ENCODE results near the gene RPS6KL1. TPM values are rescaled to one million over a fixed set of nuclear protein-coding genes. Genes with fewer than 3 reads are reported as not detected.

RPS6KL1 gene
- total RNA-seq, 1 donor from 2014 or later: 23.6 TPM

DNA sequence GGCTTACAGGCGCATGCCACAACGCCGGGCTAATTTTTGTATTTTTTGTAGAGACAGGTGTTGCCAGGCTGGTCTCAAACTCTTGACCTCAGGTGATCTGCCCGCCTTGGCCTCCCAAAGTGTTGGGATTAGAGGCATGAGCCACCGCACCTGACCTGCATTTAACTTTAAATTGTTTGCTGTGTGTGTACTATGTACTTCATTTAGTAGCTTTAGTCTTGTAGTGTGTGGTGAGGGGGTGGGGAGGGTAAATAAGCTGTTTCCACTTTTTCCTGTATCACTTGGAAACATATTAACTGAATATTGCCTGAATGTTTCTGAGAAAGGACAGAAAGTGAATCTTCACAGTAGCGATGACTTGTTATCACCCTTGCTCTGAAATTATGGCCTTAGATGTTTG is 32.8 kb downstream of the RPS6KL1 start:
- DNase-seq (ENCODE audit: low spot score): no peak

DNA sequence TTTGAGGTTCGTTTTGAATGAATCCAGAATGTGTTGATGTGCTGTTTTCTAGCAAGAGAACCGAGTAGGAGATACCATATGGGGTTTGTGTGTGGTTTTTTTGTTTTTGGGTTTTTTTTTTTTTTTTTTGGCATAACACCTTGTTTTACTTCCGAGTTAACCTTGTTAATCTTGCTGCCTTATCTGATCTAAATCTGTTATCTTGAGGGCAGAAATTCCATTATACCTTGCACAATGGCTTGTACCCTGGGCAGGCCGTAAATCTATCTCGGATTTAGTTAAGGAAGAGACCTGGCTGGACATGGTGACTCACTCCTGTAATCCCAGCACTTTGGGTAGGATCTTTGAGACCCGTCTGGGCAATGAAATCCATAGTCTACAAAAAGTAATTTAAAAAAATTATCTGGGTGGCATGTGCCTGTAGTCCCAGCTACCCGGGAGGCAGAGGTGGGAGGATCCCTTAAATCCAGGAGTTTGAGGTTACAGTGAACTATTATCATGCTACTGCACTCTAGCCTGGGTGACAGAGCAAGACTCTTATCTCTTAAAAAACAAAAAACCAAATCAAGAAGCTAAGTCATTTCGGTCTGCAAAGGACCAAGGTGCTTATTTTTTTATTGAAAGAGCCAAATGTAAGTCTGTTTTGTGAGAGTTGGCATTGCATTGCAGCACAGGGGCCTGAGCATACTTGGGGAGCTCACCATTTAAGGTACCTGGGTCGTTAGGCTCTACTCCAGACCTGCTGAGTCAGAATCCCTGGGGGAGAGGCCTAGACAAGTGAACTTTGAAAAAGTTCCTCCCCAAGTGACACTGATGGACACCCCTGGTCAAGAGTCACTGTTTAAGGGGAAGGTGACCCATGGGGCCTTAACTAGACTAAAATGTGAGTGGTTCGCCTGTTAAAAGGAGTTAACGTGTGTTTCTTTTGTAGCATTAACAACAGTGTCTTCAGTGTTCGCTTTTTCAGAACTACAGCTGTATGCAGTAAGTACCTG is 34.6 kb downstream of the RPS6KL1 start:
- DNase-seq (ENCODE audit: low spot score): no peak

DNA sequence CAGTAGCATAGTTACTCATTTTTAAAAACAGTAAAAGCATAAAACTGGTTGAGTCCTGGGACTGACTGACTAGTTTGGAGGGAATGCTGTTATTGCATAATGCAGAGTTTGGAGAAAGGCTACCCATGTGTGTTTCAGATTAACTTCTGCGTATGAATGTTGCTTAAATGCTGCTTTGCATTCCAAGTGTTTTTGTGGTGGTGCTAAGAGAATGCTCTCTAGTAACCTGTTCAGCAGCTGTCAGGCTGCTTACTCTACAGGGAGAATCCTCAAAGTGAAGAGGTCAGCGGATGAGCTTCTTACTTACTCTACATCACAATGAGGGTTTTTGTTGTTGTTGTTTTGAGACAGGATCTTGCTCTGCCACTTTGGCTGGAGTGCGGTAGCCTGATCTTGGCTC is 37.1 kb downstream of the RPS6KL1 start:
- no peak for DNase-seq (ENCODE audit: low spot score)

DNA sequence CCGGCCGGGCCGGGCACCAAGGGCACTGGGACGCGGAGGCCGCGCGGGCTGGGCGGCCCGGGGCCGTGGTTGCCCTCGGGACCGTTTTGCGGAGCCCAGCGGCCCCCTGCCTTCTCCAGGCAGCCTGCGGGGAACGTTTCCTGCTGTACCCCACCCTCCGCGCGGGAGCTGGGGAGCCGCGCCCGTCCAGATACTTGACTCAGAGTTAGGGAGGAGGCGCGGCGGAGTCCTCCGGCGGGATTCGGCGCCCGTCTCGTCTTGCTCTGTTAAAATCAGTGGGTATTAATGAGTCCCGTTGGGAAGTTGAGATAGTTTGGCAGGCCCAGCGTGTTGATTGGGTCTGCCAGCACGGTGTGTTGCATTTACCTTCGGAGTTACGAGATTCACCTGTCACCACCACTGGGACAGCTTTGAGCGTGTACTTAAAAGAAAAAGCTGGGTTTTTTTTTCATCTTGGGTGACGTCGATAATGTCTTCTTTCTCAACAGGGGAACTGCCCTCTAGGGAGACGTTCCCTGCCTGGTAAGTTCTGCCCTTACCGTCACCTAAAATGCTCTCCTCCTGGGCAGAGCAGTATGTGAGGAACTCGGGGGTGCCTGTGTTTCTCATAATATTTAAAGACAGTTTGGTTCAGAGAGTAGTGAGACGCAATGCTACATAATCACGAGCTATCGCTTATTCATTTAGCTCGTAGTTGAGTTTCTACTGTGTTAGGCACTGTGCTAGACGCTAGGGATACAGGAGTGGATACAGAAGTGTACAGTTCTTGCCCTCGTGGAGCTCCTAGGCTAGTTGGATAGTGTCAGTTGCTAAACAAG is 40.7 kb downstream of the RPS6KL1 start:
- DNase-seq (ENCODE audit: low spot score): peak; percentile 92

DNA sequence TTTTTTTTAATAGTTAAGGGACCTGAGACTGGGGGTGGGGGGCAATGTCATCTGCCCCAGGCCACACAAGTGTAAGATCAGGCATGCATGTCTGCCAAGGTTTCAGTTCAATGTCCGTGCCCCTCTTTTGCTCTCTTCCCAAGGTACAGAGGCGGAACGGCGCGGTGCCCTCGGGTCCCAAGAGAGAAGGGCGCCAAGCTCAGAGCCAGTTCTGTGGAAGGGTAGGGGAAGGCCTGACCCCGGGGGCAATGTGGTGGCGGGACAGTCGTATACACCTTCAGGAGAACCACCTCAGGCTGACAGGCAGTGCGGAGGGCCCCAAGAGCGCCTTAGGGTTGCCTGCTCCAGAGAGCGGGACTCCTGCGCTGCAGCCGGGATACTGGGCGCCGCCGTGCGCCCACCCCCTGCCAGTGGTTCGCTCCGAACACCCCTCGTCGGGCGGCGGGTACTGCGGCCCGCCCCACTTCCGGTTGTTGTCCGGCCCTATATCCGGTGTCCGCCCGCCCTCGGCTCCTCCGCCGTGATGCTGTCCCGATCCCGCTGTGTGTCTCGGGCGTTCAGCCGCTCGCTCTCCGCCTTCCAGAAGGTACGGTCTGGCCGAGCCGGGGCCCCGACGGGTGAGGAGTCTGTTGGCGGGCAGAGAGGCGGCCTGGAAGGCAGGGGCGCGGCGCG is 41.5 kb downstream of the RPS6KL1 start, which contains the start of gene DLST:
Gene DLST, plus strand, starts transcription at position 486 of the 672 bp plus-strand sequence. Its CDS starts 38 bp downstream, at position 524.
- DNase-seq (ENCODE audit: low spot score): peak; percentile 98

DNA sequence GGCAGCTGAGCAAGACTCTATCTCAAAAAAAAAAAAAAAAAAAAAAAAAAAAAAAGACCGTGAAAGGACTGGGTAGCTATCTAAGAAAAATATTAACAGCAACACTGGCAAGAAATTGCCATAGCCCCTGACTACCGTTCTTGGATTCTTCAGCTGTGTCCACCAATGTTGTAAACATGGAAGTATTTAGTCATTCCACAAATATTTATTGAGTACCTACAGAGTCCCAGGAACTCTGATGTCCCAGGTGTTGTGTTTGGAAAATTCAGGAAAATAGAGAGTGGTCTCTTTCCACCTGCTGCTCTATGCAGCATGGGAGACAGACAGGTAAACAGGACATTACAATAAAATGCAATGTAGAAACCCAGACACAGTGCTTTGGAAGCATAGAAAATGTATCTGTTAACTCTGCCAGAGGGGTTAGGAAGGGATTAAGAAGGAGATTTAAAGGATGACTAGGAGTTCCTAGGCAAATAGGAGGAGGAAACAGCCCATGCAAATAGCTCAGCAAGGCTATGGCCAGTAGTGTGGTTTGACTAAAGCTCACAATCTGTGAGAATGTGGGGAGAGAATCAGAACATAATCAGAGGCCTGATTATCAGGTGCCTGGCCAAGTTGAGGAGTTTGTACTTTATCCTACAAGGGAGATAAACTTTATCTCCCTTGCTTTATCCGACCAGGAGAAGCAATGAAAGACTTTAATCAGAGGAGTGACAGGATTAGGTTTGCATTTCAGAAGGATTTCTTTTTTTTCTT is 43.5 kb downstream of the RPS6KL1 start:
- DNase-seq (ENCODE audit: low spot score): no peak

DNA sequence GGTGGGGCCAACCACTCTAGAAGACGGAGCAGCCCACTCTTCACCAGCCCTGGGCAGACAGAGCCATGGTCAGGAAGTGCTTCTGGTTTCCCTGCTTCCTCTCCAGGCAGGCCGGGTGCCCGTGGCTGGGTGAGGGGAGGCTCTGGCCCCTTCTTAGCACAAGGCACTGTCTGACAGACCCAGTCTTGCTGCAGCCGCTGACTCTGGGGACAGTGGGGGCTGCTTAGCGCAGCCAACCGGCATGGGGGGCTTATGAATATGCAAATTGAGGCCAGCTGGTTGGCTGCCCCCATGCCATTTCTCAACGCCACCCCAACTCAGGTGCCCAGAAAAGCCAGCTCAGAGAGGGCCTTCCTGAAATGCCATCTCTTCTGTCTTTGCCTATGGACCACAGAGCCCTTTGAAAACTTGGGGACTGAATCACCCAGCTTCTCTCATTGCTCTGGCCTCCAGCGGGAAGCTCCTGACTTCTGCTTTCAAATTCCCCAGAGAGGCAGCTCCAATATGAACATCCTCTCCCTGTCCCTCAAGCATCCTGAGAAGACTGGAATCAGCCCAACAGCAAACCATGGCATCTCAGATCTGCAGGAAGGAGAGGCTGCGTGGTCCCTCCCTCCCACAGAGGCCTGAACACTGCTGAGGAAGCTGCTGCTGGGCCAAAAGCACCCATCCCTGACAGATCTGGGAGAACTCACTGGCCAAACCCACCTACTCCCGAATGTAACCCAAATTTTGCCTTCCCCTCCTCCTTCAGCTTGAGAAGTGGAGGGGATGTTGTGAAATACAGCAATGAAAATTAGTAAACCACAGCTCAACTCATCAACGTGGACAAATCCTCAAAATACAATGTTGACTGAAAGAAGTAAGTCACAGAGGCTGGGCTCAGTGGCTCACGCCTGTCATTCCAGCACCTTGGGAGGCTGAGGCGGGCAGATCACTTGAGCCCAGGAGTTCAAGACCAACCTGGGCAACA is 46.8 kb downstream of the RPS6KL1 start, which contains the start of gene PROX2:
Gene PROX2, minus strand, starts transcription at position 205 of the 973 bp plus-strand sequence. CDS start 12,311 bp downstream, outside the sequence.
- no peak for DNase-seq (ENCODE audit: low spot score)

DNA sequence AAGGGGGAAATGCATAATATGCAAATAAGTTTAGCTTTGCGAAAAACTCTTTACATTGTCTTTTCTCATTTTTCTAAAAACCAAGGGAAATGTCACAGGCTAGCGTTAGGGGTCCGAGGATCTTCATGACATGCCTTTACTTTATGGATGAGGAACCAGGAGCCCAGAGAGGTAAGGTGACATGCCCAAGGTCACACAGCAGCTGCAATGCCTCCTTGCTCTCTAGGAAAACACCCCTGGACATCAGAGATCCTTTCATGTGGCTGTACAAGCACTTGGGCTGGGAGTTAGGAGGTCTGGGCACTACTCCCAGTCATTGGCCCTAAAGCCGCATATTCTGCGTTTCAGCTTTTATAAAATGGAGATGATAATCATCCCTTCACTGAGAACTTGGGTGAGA is 47.9 kb downstream of the RPS6KL1 start:
- DNase-seq (ENCODE audit: low spot score): no peak

DNA sequence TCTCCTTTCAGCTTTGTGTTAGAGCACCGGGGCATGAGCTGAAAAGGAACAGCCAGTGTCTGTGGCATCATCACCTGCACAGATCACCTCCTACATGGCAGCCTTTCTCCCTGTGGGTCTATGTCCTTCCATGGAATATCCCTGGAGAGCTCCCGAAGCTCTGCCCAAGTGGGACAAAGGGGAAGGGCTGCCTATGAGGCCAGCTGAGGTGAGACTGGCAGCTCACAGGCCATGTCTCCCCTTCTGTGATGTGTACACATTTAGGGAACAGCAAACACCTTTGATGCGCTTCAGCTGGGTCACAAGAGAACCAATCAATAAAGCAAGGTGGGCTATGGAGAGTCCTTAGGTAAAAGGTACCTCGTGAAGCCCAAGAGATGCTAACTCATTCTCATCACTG is 51.2 kb downstream of the RPS6KL1 start:
- DNase-seq (ENCODE audit: low spot score): no peak

DNA sequence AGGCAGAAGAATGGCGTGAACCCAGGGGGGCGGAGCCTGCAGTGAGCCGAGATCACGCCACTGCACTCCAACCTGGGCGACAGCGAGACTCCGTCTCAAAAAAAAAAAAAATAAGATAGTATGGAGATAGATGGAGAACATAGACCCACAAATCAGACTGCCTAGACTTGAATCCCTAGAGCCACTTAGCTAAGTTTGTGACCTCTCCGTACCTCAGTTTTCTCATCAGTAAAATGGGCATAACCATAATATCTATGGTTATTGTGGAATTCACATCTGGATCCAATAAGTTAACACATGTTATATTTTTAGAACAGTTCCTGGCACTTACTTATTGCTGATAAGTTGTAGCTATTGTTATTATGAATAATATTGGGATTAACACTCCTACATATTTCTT is 54.3 kb downstream of the RPS6KL1 start:
- no peak for DNase-seq (ENCODE audit: low spot score)

DNA sequence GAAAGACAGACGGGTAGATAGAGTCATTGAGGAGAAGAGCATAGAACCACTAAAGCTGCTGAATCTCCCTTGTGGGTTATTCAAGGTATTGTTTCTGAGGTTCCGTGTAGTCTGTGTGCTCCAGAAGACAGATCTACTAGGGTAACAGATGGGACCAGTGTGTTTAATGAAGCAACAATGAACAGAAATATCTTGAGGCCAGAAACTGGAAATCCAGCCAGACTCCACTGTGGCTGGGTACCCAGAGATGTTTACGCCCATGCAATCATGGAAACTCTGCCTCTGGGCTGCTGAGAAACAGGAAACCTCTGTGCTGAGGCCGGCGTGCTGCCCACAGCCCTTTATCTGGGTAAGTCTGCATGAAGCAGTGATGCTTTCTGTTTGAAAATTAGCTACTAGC is 55.4 kb downstream of the RPS6KL1 start:
- DNase-seq (ENCODE audit: low spot score): no peak

DNA sequence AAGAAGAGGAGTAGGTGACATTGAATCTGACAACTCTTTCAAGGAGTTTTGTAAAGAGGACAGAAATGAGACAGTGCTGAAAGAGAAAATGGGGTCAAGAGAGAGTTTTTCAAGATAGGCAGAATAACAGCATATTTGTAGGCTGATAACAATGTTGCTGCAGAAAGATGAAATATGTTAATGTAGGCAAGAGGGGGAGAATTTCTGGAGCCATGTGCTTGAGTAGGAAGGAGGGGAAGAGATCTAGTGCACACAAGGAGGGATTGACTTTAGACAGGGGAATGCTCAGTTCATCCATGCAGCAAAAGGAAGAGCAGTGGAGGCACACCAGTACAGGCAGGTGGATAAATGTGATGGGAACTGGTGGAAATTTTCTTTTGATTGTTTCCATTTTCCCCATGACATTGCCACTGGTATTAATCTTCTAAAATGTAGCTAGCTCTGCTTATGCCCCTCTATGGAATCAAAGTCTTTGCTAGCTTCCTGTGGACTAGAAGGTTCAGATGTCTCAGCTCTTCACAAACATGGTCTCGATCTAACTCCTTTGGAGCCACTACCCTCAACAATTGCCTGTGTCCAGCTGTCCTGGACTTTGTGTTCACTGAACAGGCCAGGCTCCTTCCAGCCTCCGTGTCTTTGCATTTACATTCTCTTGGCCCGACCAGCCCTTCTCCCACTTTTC is 56.2 kb downstream of the RPS6KL1 start:
- no peak for DNase-seq (ENCODE audit: low spot score)

DNA sequence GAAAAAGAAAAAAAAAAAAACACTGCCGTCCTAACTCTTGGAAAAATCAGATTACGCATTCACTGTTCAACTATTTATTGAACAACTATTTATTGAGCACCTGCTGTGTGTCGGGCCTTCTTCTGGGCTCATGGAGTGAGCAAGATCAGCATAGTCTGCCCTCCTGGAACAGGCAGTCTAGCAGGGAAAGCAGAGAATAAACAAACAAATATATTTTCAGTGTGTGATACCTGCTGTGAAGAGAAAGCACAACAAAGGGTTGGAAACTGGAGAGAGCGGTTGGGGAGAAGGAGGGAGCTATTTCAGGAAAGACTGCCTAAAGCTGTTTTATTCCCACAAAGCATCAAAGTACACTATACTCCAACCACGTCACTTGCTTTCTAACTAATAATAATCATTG is 57.9 kb downstream of the RPS6KL1 start:
- no peak for DNase-seq (ENCODE audit: low spot score)

DNA sequence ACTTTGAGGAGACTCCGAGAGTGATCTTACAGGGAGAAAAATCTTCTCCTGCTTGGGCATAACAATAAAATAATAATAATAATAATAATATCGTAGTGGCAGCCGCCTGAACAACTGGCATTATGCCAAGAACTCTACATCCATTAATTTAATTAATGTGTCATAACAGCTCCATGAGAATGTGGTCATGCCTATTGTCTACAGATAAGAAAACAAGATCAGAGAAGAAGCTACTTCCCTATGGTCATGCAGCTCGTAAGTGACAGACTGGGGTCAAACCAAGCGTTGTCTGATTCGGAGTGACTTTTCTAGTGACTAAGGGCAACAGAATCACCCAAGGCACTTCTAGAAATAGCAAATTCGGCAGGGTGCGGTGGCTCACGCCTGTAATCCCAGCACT is 58.9 kb downstream of the RPS6KL1 start:
- DNase-seq (ENCODE audit: low spot score): no peak

DNA sequence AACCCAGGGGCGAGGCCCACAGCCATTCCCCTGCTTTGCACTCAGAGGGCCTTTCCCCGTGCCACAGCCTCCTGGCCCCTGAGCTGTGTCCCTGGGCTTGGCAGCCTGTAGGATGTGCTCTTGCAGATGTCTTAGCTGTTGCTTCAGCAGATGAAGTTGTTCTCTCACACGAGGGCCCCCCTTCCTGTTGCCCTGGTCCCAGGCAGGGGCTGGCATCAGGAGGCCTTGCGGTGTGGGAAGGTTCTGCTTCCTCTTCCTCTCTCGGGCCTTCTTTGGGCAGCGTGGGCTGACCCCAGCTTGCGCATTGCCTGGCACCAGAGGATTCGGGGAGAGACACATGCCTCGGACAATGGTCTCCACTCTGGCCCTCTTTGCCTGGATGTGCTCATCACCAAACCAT is 59.8 kb downstream of the RPS6KL1 start:
- no peak for DNase-seq (ENCODE audit: low spot score)

DNA sequence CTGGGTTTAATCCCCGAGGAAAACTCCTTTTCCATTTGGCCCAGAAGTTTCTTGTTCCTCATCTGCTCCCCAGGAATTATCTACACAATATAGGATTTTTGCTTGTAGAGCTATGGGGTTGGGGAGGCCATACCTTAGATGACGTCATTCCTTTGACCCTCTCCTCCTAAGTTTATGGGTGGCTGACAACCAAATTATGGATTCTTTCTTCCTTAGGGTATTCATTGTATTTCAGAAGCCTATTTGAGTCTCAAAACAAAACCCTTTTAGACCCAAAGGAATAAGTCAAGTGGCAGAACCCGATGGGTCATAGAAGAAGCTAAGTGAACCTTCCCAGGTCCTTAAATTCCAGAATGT is 61.3 kb downstream of the RPS6KL1 start:
- no peak for DNase-seq (ENCODE audit: low spot score)

DNA sequence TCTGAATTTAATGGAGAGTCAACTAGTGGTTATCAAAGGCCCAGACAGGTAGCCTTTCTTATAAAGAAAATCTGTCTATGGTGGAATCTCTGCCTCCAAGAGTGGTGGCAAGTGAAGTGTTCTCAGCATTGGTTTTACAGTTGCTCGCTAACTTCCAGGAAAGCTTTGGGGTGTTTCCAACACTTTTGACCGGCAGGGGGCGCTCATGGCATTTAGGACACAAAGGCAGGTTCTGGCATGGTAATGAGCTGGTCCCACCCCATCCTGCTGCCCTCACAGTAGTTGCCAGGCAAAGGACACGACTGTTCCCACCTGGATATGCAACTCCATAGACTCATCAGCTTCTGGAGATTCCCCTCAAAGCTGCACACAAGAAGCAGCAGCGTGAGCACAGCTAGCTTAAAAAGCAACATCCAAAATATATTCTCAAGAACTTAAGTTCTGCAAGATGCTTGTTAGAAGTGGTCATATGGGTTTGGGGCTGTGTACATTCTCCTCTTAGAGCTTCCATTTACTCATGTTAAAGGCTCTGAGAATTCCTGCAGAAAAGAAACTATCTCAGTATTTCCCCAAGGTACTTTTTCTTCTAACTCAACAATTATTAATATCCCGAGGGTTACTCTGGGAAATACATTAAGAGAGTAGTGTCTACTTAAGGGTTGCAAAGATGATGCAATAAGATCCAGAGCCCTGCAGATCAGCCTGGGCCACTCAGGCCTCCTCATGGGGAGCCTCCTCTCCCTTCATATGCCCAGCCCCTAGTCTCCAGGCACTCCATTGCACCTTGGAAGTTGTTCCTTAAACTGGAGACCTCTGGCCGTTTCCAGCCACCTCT is 61.9 kb downstream of the RPS6KL1 start:
- DNase-seq (ENCODE audit: low spot score): peak; percentile 95

Data from mesenteric fat pad (tissue), 1 donor.